Stimulated activated CD8-positive, alpha-beta memory T cell treated with anti-CD3 and anti-CD28 coated beads, Interleukin-7, amount 100 ng/mL, for 4 hours (primary cell): ENCODE results near the gene PAFAH1B2.

Source experiments
- DNase-seq, 2 donors: peaks; one replicate each; pipeline ENCODE4 v3.0.0-alpha.2; 2020; ENCODE audit warnings: low read depth in 2 of 2

The PAFAH1B2 gene

GRCh38 chr11:117188620-117189081 lies 44.6 kb downstream of the PAFAH1B2 start:
- DNase-seq, result no peak

DNA sequence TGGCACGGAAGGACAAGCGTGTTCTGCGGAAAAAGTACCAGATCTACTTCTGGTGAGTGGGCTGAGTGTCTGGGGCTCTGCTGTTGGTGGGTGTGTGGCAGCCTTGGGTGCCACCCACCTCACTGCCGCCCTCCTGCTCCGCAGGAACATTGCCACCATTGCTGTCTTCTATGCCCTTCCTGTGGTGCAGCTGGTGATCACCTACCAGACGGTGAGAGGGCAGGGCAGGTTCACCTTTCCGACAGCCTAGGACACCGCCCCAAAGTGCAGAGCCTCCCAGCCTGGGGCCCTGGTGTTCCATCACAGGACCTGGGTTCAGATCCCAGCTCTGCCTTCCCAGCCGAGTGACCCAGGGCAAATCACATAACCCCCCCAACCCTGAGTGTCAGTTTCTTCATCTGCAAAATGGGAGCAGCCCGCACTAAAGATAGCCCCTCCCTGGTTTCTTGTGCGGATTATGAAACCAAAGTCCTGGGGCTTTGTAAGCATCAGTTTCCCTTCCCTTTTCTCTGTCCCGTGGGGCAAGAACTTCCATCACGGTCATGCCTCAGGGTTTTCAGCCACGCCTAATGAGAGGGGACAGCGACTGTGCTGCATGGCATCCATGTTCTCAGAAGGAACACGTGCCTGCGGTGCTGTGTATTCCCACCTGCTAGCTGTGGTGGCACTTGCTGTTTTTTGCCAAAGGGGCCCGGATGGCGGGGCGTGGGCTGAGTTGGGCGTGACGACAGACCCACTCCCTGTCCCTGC lies 45.3 kb downstream of the PAFAH1B2 start:
- DNase-seq, result no peak

- DNase-seq, result no peak
Observed at GRCh38 chr11:117189941-117190544, 46.0 kb downstream of the PAFAH1B2 start.

- no peak for DNase-seq
Observed at GRCh38 chr11:117191680-117192400, 47.8 kb downstream of the PAFAH1B2 start.

- no peak for DNase-seq
Observed at GRCh38 chr11:117192401-117192875, 48.4 kb downstream of the PAFAH1B2 start.

DNA sequence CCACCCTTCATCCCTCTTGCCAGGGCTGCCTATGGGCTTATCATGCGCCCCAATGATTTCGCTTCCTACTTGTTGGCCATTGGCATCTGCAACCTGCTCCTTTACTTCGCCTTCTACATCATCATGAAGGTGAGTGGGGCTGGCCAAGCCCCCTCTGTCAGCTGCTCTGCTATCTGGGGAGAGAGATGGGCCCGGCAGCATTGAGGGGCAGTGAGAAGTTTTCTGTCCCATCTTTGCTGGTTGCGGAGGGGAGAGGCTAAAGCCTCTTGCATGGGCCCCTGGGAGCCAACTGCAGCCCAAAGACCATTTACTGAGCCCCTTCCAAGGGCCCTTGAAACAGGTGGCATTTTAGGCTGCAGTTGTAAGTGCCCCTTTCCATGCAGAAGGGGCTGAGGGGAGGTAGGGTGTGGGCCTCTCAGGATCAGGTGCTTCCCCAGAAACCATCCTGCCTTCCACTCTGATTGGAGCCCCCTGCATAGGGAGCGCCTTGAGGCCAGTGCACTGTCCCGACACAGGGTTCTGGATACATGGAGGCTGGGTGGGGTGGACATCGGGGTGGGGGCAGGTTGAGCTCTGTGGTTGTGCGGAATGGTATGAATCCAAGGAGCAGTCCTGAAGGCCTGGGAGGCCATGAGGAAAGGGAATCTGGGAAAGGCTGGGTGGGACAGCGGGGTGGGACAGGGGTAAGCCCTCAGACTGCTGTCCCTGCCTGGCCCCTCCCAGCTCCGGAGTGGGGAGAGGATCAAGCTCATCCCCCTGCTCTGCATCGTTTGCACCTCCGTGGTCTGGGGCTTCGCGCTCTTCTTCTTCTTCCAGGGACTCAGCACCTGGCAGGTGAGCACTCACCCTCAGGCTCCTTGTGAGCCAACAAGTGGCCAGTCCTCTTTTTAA lies 49.3 kb downstream of the PAFAH1B2 start:
- DNase-seq, result no peak

- no peak for DNase-seq
Observed at GRCh38 chr11:117194267-117194666, 50.2 kb downstream of the PAFAH1B2 start.

DNA sequence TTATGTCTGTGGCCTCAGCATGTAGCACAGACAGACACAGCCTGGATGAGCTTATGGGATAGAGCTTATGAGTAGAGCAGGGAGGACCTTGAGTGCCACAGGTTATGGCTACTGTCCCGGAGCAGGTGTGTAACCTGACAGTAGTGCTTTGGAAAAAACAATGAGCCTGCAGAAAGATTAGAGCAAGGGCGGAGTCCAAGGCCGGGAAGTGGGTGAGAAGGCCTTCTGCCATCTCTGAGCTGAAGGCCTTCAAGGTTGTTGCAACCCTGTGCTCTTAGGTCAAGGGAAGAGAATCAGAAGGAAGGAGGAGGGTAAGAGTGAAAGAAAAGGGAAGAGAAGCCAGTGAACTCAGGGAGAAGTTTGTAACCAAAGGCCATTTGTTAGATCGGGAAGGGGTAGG lies 51.2 kb downstream of the PAFAH1B2 start:
- DNase-seq, result no peak

DNA sequence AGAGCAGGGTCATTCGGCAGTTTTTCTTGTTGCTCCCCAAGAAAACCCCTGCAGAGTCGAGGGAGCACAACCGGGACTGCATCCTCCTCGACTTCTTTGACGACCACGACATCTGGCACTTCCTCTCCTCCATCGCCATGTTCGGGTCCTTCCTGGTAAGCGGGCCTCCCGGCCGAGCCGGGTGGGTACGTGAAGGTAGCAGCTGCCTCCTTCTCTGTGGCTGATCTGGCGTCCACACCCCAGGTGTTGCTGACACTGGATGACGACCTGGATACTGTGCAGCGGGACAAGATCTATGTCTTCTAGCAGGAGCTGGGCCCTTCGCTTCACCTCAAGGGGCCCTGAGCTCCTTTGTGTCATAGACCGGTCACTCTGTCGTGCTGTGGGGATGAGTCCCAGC lies 51.7 kb downstream of the PAFAH1B2 start:
- no peak for DNase-seq

GRCh38 chr11:117197006-117197405 lies 52.9 kb downstream of the PAFAH1B2 start:
- DNase-seq, result no peak

- no peak for DNase-seq
Observed at GRCh38 chr11:117197516-117198456, 53.7 kb downstream of the PAFAH1B2 start.

DNA sequence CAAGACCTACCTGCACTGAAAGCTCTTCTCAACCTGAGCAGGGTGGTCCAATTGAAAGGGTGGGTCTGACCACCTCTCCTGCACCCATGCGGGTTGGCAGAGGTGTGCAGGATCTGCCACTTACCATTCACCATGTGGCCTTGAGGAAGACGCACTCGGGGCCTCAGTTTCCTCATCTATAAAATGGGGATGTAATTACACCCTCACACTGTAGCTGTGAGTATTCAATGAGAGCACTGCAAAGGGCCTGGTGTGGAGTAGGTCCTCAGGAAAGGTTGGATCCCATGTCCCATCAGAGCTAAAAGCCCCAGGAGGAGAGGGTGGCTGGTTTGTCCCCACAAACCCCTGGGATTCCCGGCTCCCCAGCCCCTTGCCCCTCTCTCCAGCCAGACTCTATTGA lies 54.5 kb downstream of the PAFAH1B2 start:
- DNase-seq, result no peak

DNA sequence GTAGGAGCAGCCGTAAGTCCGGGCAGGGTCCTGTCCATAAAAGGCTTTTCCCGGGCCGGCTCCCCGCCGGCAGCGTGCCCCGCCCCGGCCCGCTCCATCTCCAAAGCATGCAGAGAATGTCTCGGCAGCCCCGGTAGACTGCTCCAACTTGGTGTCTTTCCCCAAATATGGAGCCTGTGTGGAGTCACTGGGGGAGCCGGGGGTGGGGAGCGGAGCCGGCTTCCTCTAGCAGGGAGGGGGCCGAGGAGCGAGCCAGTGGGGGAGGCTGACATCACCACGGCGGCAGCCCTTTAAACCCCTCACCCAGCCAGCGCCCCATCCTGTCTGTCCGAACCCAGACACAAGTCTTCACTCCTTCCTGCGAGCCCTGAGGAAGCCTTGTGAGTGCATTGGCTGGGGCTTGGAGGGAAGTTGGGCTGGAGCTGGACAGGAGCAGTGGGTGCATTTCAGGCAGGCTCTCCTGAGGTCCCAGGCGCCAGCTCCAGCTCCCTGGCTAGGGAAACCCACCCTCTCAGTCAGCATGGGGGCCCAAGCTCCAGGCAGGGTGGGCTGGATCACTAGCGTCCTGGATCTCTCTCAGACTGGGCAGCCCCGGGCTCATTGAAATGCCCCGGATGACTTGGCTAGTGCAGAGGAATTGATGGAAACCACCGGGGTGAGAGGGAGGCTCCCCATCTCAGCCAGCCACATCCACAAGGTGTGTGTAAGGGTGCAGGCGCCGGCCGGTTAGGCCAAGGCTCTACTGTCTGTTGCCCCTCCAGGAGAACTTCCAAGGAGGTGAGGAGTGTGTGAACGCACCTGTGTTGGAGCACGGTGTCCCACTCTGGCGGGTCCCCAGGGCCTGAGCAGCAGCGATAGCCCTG lies 55.2 kb downstream of the PAFAH1B2 start, which contains the start of gene TAGLN:
Gene TAGLN, plus strand, starts transcription at position 318 of the 863 bp plus-strand sequence. CDS start 3,644 bp downstream, outside the sequence.
- no peak for DNase-seq

- no peak for DNase-seq
Observed at GRCh38 chr11:117199916-117200812, 56.1 kb downstream of the PAFAH1B2 start.

- no peak for DNase-seq
Observed at GRCh38 chr11:117200813-117201657, 56.9 kb downstream of the PAFAH1B2 start.

GRCh38 chr11:117201658-117202305 lies 57.7 kb downstream of the PAFAH1B2 start:
- DNase-seq, result no peak
